ENCODE data around the gene PIK3R4. TPM values are rescaled to one million over a fixed set of nuclear protein-coding genes. Genes with fewer than 3 reads are reported as not detected.

Gene PIK3R4
- total RNA-seq, 1 donor from 2014 or later = 21.9 TPM

- H3K36me3 Mint-ChIP-seq (ENCODE audit: unreplicated experiment) = no peaks in the 10 kb centered on the region
- no peaks in the 10 kb centered on the region for H3K4me1 Mint-ChIP-seq (ENCODE audit: unreplicated experiment)
These were observed 98.3 kb downstream of the PIK3R4 start for GRCh38 chr3:130648293-130648692.

GRCh38 chr3:130645261-130645660, 101.4 kb downstream of the PIK3R4 start:
- DNase-seq (ENCODE audit: extremely low spot score, unreplicated experiment) = no peak
- H3K36me3 Mint-ChIP-seq (ENCODE audit: unreplicated experiment) = no peaks in the 10 kb centered on the region

More at GRCh38 chr3:130648293-130648692, 98.3 kb downstream of the PIK3R4 start:
- no peak for TF ChIP-seq CTCF (IDR thresholded peaks at IDR 0.05)
- DNase-seq (ENCODE audit: extremely low spot score, unreplicated experiment) = no peak
- H3K9me3 Mint-ChIP-seq (ENCODE audit: unreplicated experiment) = no peaks in the 10 kb centered on the region
- H3K27ac Mint-ChIP-seq (ENCODE audit: unreplicated experiment) = no peak overlapping the region
- peaks cover 3% of the 10 kb centered on the region for H3K27me3 Mint-ChIP-seq (ENCODE audit: unreplicated experiment)
- no peak overlapping the region for H3K4me3 Mint-ChIP-seq (ENCODE audit: unreplicated experiment)

DNA sequence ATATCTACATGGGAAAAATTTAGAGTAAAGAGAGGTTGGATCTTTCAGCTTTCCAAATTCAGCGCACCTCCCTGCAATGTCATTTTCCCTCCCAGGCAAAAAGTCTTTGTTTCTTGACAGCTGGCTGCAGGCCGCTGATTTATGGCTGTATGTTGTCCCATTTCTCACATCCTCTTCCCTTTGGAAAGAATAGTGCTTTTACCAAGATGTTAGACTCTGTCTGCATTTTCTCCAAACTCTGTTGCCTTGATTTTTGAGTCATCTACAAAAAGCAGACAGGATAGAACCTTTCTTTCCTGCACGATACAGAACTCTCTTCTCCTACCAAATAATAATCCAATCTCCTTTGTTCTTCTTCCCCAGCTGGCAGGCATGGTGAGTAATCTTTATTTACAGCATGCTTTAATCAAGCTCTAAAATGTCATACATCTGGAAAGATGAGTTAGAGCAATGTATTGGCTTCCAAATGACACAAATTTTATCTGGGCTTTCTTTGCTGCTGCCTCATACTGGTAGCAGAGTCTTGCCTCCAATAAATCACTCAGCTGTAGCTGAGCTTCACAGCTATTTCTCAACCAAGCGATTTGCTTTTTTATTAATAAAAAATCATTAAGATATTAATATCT, 101.9 kb downstream of the PIK3R4 start:
- DNase-seq (ENCODE audit: extremely low spot score, unreplicated experiment) = no peak
- TF ChIP-seq CTCF (IDR thresholded peaks at IDR 0.05) = no peak
- no peak overlapping the region for H3K4me3 Mint-ChIP-seq (ENCODE audit: unreplicated experiment)
- peaks cover 13% of the 10 kb centered on the region for H3K27me3 Mint-ChIP-seq (ENCODE audit: unreplicated experiment)
- no peaks in the 10 kb centered on the region for H3K36me3 Mint-ChIP-seq (ENCODE audit: unreplicated experiment)
- no peaks in the 10 kb centered on the region for H3K4me1 Mint-ChIP-seq (ENCODE audit: unreplicated experiment)
- H3K9me3 Mint-ChIP-seq (ENCODE audit: unreplicated experiment) = no peaks in the 10 kb centered on the region
- no peak overlapping the region for H3K27ac Mint-ChIP-seq (ENCODE audit: unreplicated experiment)

More at GRCh38 chr3:130645261-130645660, 101.4 kb downstream of the PIK3R4 start:
- TF ChIP-seq CTCF (IDR thresholded peaks at IDR 0.05) = no peak
- Mint-ChIP-seq H3K4me3 (ENCODE audit: unreplicated experiment) (no peak overlapping the region), H3K9me3 (ENCODE audit: unreplicated experiment) (no peaks in the 10 kb centered on the region), H3K4me1 (ENCODE audit: unreplicated experiment) (no peaks in the 10 kb centered on the region), H3K27ac (ENCODE audit: unreplicated experiment) (no peak overlapping the region), H3K27me3 (ENCODE audit: unreplicated experiment) (peaks cover 11% of the 10 kb centered on the region)

DNA sequence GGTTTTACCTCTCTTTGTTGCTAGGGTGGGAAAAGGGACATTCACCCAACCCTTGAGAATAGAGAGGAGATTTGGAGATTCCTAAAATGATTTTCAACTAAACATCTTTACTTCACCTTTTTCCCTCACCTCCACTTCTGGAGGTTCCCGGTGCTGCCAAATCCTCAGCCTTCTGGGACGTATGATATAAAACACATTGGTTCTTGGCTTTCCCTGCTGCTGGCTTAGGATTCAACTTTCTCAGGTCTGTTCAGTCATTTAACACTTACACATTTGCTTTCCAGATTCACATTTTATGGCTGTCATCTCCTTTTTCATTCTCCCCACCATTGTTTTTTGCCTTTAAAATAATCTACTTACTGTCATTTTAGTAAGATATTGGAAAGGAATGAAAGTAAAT, 106.6 kb downstream of the PIK3R4 start:
- no peaks in the 10 kb centered on the region for H3K4me1 Mint-ChIP-seq (ENCODE audit: unreplicated experiment)
- peaks cover 27% of the 10 kb centered on the region for H3K27me3 Mint-ChIP-seq (ENCODE audit: unreplicated experiment)
- no peaks in the 10 kb centered on the region for H3K9me3 Mint-ChIP-seq (ENCODE audit: unreplicated experiment)
- DNase-seq (ENCODE audit: extremely low spot score, unreplicated experiment) = no peak
- H3K36me3 Mint-ChIP-seq (ENCODE audit: unreplicated experiment) = no peaks in the 10 kb centered on the region
- no peak overlapping the region for H3K27ac Mint-ChIP-seq (ENCODE audit: unreplicated experiment)
- H3K4me3 Mint-ChIP-seq (ENCODE audit: unreplicated experiment) = no peak overlapping the region
- no peak for TF ChIP-seq CTCF (IDR thresholded peaks at IDR 0.05)

GRCh38 chr3:130636480-130637234, 110.0 kb downstream of the PIK3R4 start:
- H3K36me3 Mint-ChIP-seq (ENCODE audit: unreplicated experiment) = no peaks in the 10 kb centered on the region
- H3K27me3 Mint-ChIP-seq (ENCODE audit: unreplicated experiment) = peaks cover 17% of the 10 kb centered on the region
- no peak overlapping the region for H3K27ac Mint-ChIP-seq (ENCODE audit: unreplicated experiment)
- TF ChIP-seq CTCF (IDR thresholded peaks at IDR 0.05) = no peak
- H3K4me1 Mint-ChIP-seq (ENCODE audit: unreplicated experiment) = no peaks in the 10 kb centered on the region
- no peak overlapping the region for H3K4me3 Mint-ChIP-seq (ENCODE audit: unreplicated experiment)
- H3K9me3 Mint-ChIP-seq (ENCODE audit: unreplicated experiment) = no peaks in the 10 kb centered on the region
- no peak for DNase-seq (ENCODE audit: extremely low spot score, unreplicated experiment)

Measured in osteocyte (in vitro differentiated cells).